GM21786 (cell line): ENCODE results near the gene TPD52L2.

Experiments
- ATAC-seq: cut with Tn5 transposase; IDR thresholded peaks from one replicate; pipeline ENCODE4 v1.9.1; 2021; ENCODE audit not compliant: unreplicated experiment

Gene TPD52L2

DNA sequence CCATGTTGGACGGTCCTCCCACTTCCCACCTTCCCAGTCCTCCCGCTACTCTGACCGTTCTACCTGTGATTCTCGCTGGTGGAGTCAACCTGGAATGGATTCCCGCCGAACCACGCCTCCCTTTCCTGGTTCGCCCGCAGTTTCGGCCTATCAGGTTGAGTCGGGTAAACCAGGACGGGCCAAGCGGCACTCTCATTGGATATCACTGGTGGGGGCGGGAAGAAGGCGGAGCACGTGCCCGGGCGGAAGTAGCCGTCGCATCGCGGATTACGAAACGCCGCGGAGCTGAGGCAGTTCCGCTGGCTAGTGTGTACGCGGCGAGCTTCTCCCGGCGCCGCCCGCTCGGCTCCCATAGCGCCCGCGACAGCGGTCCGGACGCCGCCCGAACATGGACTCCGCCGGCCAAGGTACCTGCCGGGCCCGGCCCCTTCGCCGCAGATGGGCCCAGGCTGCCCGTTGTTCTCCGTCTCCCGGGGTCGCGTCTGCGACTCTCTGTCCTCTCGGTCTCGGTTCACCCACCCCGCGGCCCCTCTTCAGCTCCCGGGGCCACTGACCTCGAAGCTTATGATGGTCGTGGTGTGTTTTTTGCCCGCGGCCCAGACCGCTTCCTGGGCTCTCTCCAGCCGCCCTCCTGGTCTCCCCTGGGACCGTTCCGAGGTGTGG is at the start of gene TPD52L2:
Gene TPD52L2, plus strand, starts transcription at position 293 of the 663 bp plus-strand sequence. Its CDS starts 96 bp downstream, at position 389.
- ATAC-seq, result peak; percentile 71

DNA sequence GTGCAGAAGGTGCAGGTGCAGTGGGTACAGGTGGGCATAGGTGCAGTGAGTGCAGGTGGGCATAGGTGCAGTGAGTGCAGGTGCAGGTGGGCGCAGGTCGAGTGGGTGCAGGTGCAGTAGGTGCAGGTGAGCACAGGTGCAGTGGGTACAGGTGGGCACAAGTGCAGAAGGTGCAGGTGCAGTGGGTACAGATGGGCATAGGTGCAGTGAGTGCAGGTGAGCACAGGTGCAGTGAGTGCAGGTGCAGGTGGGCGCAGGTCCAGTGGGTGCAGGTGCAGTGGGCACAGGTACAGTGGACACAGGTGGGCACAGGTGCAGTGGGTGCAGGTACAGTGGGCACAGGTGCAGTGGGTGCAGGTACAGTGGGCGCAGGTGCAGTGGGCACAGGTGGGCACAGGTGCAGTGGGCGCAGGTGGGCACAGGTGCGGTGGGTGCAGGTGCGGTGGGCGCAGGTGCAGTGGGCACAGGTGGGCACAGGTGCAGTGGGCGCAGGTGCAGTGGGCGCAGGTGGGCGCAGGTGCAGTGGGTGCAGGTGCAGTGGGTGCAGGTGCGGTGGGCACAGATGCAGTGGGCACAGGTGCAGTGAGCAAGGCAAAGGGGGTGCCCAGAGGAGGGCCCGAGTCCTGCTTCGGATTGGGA is 49.3 kb upstream of the TPD52L2 start:
- ATAC-seq, result no peak

DNA sequence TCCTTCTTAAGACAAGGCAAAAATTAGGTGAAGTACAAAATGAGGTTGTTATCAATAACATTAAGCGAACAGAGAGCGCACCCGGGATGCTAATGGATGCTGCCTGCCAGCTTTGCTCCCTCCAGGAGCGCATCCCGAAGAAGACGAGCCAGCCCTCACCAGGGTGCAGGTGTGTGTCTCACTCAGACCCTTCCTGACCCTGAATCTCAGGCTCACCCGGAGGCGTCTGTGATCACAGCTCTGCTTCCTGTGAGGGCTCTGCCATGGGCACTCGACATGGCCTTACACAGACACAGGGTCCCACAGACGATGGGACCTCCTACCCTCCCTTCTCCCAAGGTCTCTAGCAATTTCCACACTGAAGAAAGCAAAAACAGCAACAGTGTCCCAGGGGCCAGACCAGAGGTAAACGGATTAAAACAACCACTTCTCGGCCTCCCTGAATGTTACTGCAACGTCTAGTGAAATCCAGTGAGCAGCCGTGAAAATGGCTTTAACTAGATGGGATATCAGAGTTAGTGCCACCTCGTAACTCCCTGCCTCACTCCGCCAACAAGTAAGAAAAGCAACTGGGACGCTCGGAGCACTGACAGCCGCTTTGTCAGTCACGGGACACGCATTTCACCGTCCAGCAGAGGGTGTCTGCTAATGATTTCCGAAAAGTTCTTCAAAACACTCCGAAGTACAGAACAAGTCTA is 45.7 kb upstream of the TPD52L2 start:
- no peak for ATAC-seq

DNA sequence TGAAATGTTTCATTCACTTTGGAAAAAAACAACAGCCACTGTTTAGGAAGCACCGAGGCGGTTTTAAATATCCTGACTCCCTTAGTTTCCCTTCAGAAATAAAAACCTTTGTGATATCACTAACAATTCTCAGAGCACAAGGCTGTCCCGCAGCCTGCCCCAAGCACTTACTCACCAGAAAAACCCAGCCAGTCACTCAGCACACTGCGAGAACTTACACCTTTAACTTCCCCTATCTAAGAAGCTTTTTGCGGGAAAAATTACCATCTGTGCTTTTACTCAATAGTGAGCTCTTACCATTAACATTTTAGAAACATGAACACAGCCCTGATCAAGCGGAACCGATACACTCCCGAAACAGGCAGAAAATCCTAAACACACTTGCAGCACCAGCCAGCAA is 43.3 kb upstream of the TPD52L2 start:
- no peak for ATAC-seq

- ATAC-seq, result no peak
Measured at GRCh38 chr20:63822276-63822696, 42.8 kb upstream of the TPD52L2 start.

- ATAC-seq, result no peak
Measured at GRCh38 chr20:63823691-63824311, 41.3 kb upstream of the TPD52L2 start.

DNA sequence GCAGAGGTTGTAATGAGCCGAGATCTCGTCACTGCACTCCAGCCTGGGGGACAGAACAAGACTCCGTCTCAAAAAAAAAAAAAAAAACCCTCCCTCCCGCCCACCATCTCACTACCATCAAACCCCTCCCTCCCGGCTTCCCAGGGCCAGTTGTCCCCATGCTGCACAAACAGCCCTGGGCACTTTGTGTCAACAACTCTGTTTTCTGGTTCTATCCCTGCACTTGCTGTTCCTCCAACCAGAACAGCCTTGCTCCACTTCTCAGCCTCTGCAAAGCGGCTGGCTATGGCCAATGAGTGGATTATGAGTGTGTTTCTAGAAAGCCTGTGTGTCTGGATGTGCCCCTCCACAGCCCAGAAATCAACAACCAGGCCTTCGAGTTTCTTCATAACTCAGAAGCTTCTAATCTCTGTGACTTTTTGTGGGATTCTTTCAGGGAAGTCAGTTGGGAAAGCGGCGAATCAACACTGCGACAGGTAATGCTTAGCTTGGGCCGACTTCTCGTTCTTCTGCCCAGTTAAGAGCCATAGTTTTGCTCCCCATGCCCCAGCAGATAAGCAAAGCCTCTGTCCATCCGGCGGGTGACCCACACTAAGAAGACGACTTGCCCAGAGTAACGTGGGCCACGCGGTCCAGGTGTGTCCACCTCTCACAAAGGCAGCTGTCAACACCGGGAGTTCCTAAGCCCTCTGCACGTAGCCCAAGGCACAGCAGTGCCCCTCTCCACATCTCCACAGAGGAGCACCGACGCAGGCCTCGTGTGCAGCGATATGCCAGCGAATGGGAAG is 39.5 kb upstream of the TPD52L2 start:
- no peak for ATAC-seq

DNA sequence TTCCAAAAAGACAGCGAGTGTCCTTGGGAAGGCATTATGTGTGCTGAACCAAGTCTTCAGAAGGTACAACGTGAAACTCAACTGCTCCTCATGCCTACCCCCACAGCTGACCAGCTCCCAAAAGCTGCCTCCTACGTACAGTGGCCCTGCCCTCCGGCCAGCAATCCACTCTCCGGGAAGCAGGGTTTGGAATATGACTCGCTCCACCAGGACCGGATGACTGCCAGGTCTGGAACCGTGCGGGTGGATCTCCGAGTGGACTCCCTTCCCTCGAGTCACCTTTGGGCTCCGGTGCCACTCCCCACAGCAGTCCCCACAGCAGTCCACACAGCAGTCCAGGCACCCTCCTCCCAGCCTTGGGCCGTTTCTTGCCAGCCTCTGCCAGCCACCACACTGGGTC is 38.3 kb upstream of the TPD52L2 start:
- ATAC-seq, result no peak

GRCh38 chr20:63828124-63828523 is 36.9 kb upstream of the TPD52L2 start:
- no peak for ATAC-seq

DNA sequence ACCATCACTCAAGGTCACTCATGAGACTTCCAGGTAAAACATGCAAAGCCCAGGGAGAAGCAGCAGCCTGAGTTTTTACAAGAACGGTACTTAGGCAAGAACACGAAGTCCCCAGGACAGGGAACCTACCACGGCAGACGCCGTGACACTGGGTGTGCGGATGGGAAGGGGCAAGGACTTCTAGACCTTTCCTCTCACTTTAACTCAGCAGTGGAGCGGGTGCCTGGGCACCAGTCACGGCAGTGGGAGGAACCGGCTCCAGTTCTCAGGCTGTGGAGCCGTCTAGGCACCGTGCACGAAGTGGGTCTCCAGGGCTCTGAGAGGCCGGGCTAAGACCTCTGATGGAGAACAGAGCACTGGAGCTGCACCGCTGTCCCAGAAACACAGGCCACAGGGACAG is 36.5 kb upstream of the TPD52L2 start:
- ATAC-seq, result no peak

- ATAC-seq, result no peak
Measured at GRCh38 chr20:63828951-63829350, 36.1 kb upstream of the TPD52L2 start.

DNA sequence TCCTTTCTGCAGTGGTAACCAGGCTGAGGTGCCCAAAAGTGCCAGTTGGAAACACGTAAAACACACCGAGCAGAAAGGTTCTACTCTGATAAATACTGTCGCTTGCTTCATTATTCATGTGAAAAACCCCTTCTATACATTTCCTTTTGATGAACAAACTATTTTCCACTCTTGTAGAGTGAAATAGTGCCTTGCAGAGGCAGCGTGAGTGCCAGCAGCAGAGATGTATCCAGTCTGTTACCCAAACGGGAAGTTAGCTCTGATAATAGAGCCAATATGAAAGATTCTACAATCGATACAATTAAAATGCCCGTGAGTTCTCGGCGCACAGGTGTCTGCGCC is 35.5 kb upstream of the TPD52L2 start:
- no peak for ATAC-seq

GRCh38 chr20:63829945-63830835 is 34.9 kb upstream of the TPD52L2 start:
- ATAC-seq, result no peak

- no peak for ATAC-seq
Measured at GRCh38 chr20:63830841-63831588, 34.1 kb upstream of the TPD52L2 start, which contains the start of gene ZBTB46. ZBTB46 (minus strand) TSS chr20:63831264; CDS start chr20:63790757, 40,507 bp downstream.

DNA sequence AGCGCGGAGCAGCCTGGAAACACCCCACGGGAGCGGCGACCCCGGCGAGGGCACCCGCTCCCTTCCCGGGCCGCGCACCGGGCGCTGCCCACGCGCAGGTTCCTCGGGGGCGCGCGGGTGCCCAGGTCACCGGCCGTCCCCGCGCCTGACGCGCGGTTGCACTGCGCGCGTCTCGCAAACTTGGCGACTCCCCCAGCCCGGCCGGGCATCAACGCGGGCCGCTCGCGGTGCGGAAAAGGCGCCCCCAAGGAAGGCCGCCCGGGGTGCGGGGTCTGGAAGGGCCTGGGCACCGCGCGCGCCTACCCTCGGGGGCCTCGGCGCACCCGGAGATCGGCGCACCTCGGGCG is 33.5 kb upstream of the TPD52L2 start:
- no peak for ATAC-seq

DNA sequence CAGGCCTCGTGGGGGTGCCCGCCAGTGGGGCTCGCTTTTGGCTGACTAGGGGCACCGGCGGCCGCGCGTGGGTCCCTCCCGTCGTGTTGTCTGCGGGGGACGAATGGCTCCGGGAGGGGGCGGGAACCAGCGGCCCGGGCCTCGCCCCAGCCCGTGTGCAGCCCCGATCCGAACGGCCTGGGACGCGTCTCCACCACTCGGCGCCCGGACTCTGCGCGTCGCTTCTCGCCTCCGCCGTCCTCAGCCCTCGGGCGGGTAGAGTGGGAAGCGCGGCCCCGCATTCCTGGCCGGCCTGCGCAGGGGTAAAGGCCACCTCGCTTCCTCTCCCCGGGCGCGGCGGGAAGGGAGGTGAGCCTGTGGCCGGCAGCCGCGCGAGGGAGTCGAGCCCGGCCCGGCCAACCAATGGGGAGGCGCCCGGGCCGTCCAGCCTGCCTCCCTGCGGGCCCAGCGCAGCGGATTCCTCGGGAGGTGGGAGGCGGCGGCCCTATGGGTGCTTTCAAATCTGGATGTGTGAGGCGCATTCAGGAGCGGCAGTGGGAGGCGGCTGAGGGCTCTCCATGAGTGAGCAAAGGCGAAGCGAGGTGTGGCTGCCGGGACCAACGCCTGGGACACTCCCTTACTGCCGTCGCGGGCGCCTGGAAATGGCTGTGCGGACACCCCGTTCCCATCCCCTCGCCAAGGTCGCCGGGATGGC is 32.9 kb upstream of the TPD52L2 start:
- ATAC-seq, result no peak

DNA sequence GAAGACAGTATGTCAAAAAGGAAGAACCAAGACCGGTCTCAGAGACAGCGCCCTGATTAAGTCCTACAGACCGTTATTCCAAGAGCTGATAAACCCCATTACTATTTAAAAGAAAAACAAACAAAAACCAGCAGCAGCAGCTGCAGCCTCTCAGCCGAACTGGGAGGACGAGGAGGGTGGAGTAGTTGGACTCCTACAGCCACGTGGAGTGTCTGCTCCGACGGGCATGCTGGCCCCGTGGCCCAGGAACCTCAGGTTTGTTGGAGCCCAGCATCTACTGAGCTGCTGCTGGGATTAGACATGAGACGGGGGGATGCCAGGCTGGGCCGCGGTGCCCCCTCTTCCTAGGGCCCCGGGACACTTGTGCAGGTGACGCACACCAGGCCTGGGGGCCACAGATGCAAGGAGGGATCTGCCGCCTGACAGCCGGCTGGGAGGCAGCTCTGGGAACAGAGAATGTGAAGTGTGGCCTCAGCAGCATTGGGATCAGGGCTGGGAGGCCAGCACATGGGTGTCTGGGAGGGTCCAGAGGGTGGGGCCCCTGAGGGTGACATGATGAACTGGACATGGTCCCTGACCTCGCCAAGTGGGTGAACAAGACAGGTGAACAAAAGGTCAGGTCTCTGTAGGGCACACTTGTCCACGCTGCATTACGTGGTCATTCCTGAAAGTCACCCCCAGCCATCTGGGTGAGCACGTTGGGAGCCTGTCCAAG is 31.1 kb upstream of the TPD52L2 start:
- no peak for ATAC-seq

GRCh38 chr20:63834491-63834880 is 30.6 kb upstream of the TPD52L2 start:
- ATAC-seq, result no peak
